Tibial nerve (tissue), 4 donors: ENCODE data around the gene FSIP2. TPM values are rescaled to one million over a fixed set of nuclear protein-coding genes. Genes with fewer than 3 reads are reported as not detected.

Experiments
- DNase-seq, 2 donors: peaks; one replicate each; pipeline ENCODE4 v3.0.0-alpha.2; 2019; ENCODE audit warnings: low spot score in 2 of 2
- H3K27ac ChIP-seq, 4 donors: fragments of 200-600 bp; sonication (generic) in 3 of 4; one replicate each; pipeline ENCODE4 v1.5.1; 2017 to 2019; ENCODE audit warnings: mild to moderate bottlenecking in 1 of 4
- H3K27me3 ChIP-seq, 2 donors: fragments of 200-600 bp; sonication (generic) in 1 of 2; one replicate each; pipeline versions ENCODE4 v1.5.1 to v1.6.0; 2017 to 2019
- H3K36me3 ChIP-seq, 3 donors: fragments of 200-600 bp; sonication (generic); one replicate each; pipeline ENCODE4 v1.5.1; 2018 to 2019
- H3K4me1 ChIP-seq, 4 donors: fragments of 200-600 bp; sonication (generic) in 3 of 4; one replicate each; pipeline ENCODE4 v1.5.1; 2017 to 2019
- H3K4me3 ChIP-seq, 4 donors: fragments of 200-600 bp; sonication (generic) in 3 of 4; one replicate each; pipeline ENCODE4 v1.5.1; 2017 to 2019; ENCODE audit warnings: mild to moderate bottlenecking in 1 of 4, moderate library complexity in 1 of 4
- H3K9me3 ChIP-seq, 4 donors: fragments of 200-600 bp; sonication (generic) in 3 of 4; one replicate each; pipeline ENCODE4 v1.5.1; 2017 to 2019
- EP300 ChIP-seq, 2 donors: sonication (generic); formaldehyde crosslinking; IDR thresholded peaks; one replicate each; pipeline ENCODE4 v1.6.1; 2017; ENCODE audit warnings: antibody characterized with exemption in 2 of 2, mild to moderate bottlenecking in 1 of 2
- POLR2A ChIP-seq, 2 donors: fragments of 450-650 bp; IDR thresholded peaks; one replicate each; pipeline ENCODE4 v1.6.1; 2017; ENCODE audit warnings: antibody characterized with exemption in 2 of 2, mild to moderate bottlenecking in 2 of 2, moderate library complexity in 2 of 2
- WGBS, 2 donors: methylation state at CpG; one replicate each; pipeline ENCODE4 v1.1.5; 2018; 5-methylcytosine and 5-hydroxymethylcytosine counted together
- total RNA-seq, 4 donors: library from RNA; depleted of rRNA; stranded (reverse); fragments of >200 nt; gene quantifications; one replicate each; pipeline ENCODE4 v1.1.0, GENCODE V29; 2016
- TF ChIP-seq, protein P1 (sequence below), 5 experiments: fragments of 200-600 bp in 3 of 5; fragments of 450-650 bp in 2 of 5; sonication (generic) in 3 of 5; IDR thresholded peaks; one replicate each; pipeline ENCODE4 v1.5.1; 2016 to 2019; ENCODE audit warnings: antibody characterized with exemption in 5 of 5, mild to moderate bottlenecking in 3 of 5, moderate library complexity in 2 of 5

FSIP2 gene
- total RNA-seq, 4 donors from 2014 or later = 0.60 to 1.5 (median 1.0) TPM

DNA sequence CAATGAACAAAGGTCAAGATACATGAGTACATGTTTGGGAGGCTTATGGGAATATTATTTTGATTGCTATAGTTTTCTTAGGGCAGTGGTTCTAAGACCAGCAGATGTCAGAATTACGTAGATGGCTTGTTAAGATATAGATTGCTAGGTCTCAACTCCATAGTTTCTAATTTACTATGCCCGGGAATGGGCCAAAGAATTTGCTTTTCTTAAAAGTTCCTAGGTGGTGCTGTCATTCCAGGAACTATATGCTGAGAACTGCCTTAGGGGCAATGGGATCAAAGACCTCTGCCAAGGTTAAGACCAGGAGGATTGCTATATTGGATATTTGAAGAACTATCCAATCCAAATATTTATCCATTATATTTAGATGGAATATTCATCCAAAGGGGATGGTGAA lies 141.8 kb downstream of the FSIP2 start:
- no peaks in the 10 kb centered on the region for H3K27me3 ChIP-seq
- no peak overlapping the region for H3K27ac ChIP-seq
- 75 to 91% methylated on average over 2 of the region's 2 CpGs for WGBS, 2 donors
- H3K36me3 ChIP-seq = peaks cover 0 to 3% (median 0%) of the 10 kb centered on the region in 3 donors
- no peak overlapping the region for H3K4me3 ChIP-seq
- TF ChIP-seq EP300 (IDR thresholded peaks at IDR 0.05) (no peak), POLR2A (IDR thresholded peaks at IDR 0.05) (no peak)
- TF ChIP-seq, protein P1, sequence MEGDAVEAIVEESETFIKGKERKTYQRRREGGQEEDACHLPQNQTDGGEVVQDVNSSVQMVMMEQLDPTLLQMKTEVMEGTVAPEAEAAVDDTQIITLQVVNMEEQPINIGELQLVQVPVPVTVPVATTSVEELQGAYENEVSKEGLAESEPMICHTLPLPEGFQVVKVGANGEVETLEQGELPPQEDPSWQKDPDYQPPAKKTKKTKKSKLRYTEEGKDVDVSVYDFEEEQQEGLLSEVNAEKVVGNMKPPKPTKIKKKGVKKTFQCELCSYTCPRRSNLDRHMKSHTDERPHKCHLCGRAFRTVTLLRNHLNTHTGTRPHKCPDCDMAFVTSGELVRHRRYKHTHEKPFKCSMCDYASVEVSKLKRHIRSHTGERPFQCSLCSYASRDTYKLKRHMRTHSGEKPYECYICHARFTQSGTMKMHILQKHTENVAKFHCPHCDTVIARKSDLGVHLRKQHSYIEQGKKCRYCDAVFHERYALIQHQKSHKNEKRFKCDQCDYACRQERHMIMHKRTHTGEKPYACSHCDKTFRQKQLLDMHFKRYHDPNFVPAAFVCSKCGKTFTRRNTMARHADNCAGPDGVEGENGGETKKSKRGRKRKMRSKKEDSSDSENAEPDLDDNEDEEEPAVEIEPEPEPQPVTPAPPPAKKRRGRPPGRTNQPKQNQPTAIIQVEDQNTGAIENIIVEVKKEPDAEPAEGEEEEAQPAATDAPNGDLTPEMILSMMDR (IDR thresholded peaks at IDR 0.05) = no peak
- no peak for DNase-seq
- no peaks in the 10 kb centered on the region for H3K4me1 ChIP-seq
- peaks cover 0 to 10% (median 0%) of the 10 kb centered on the region in 4 donors for H3K9me3 ChIP-seq
